Uterus (tissue), 4 donors: ENCODE data around the gene TMEM200B. TPM values are rescaled to one million over a fixed set of nuclear protein-coding genes. Genes with fewer than 3 reads are reported as not detected.

ENCODE experiments used
- DNase-seq, 2 donors: peaks; one replicate each; pipeline ENCODE4 v3.0.0-alpha.2; 2019 to 2020
- H3K27ac ChIP-seq, 2 donors: fragments of 200-600 bp; sonication (generic); 1 replicate in 1 of 2; 2 replicates in 1 of 2; pipeline ENCODE4 v1.5.1; 2016 to 2018
- H3K27me3 ChIP-seq, 2 donors: fragments of 200-600 bp; sonication (generic); one replicate each; pipeline ENCODE4 v1.5.1; 2018 to 2019; ENCODE audit warnings: control low read depth in 1 of 2
- H3K36me3 ChIP-seq, 2 donors: fragments of 200-600 bp; sonication (generic); one replicate each; pipeline ENCODE4 v1.5.1; 2019; ENCODE audit warnings: control low read depth in 1 of 2
- H3K4me1 ChIP-seq, 2 donors: fragments of 200-600 bp; sonication (generic); one replicate each; pipeline ENCODE4 v1.5.1; 2018 to 2019; ENCODE audit warnings: control low read depth in 1 of 2
- H3K4me3 ChIP-seq, 2 donors: fragments of 200-600 bp; sonication (generic); 1 replicate in 1 of 2; 2 replicates in 1 of 2; pipeline ENCODE4 v1.5.1; 2018 to 2019; ENCODE audit warnings: mild to moderate bottlenecking in 1 of 2
- H3K9me3 ChIP-seq, 2 donors: fragments of 200-600 bp; sonication (generic); one replicate each; pipeline ENCODE4 v1.5.1; 2019; ENCODE audit warnings: control low read depth in 1 of 2
- CTCF ChIP-seq, 4 experiments: fragments of 200-600 bp in 2 of 4; fragments of 450-650 bp in 2 of 4; sonication (generic) in 2 of 4; IDR thresholded peaks; one replicate each; pipeline ENCODE4 v1.5.1; 2016 to 2019; ENCODE audit warnings: antibody characterized with exemption in 4 of 4, mild to moderate bottlenecking in 2 of 4, moderate library complexity in 1 of 4
- POLR2A ChIP-seq, 2 donors: fragments of 450-650 bp; IDR thresholded peaks; one replicate each; pipeline ENCODE4 v1.6.1; 2016; ENCODE audit warnings: antibody characterized with exemption in 2 of 2, mild to moderate bottlenecking in 1 of 2, moderate library complexity in 1 of 2
- intact Hi-C: fragments of 100-400 bp; cut with DNase I; formaldehyde crosslinking; loops from one replicate; pipeline ENCODE4 v1.15.1; 2023; ENCODE audit warnings: low total_unique reads
- total RNA-seq, 4 donors: library from RNA; depleted of rRNA in 3 of 4; stranded (reverse); fragments of >200 nt in 3 of 4; gene quantifications; one replicate each; pipeline versions ENCODE4 v1.1.0 to v1.2.4, GENCODE V29; 2014 to 2023
- donor health status: DM: yes; HTN: yes; CAD: no.

The TMEM200B gene
- 10 to 100 TPM; 31.3 to 67.5 (median 41.9) TPM for total RNA-seq

- Histone ChIP-seq H3K27ac (peak within 1 kb of the TSS; percentile 94 to 100), H3K9me3 (no peaks in the 10 kb centered on the region), H3K36me3 (no peaks in the 10 kb centered on the region), H3K27me3 (no peaks in the 10 kb centered on the region), H3K4me1 (peaks cover 0 to 12% of the 10 kb centered on the region in 2 donors), H3K4me3 (peak within 1 kb of the TSS; percentile 73 to 80)
- TF ChIP-seq POLR2A (IDR thresholded peaks at IDR 0.05): no peak
- no peak for TF ChIP-seq CTCF (IDR thresholded peaks at IDR 0.05)
- intact Hi-C loops: loop anchor here (10.0 kb wide), 1 partner anchor 61 kb away; the partner anchor contains the start of gene SRSF4
- peak; percentile 59 to 71 for DNase-seq
Observed at GRCh38 chr1:29123887-29124365, at the start of gene TMEM200B. Gene TMEM200B, minus strand, starts transcription at chr1:29123903. Its CDS starts 2,075 bp downstream, at chr1:29121828.

GRCh38 chr1:29172415-29172939 is 48.8 kb upstream of the TMEM200B start:
- no peaks in the 10 kb centered on the region for H3K27me3 ChIP-seq
- intact Hi-C loops: no loop called here
- H3K4me3 ChIP-seq: no peak overlapping the region
- H3K36me3 ChIP-seq: no peaks in the 10 kb centered on the region
- no peaks in the 10 kb centered on the region for H3K9me3 ChIP-seq
- DNase-seq: no peak
- TF ChIP-seq POLR2A (IDR thresholded peaks at IDR 0.05): no peak
- no peak for TF ChIP-seq CTCF (IDR thresholded peaks at IDR 0.05)
- H3K27ac ChIP-seq: no peak overlapping the region
- H3K4me1 ChIP-seq: peaks cover 13 to 23% of the 10 kb centered on the region in 2 donors

- TF ChIP-seq CTCF (IDR thresholded peaks at IDR 0.05) (no peak), POLR2A (IDR thresholded peaks at IDR 0.05) (no peak)
- Histone ChIP-seq H3K36me3 (no peaks in the 10 kb centered on the region), H3K9me3 (no peaks in the 10 kb centered on the region), H3K27ac (peak overlapping the region in 1 of 2 donors; percentile 4), H3K27me3 (no peaks in the 10 kb centered on the region), H3K4me3 (no peak overlapping the region), H3K4me1 (peaks cover 11 to 20% of the 10 kb centered on the region in 2 donors)
- DNase-seq: no peak
- intact Hi-C loops: no loop called here
Observed at GRCh38 chr1:29171521-29171920, 47.8 kb upstream of the TMEM200B start.

- Histone ChIP-seq H3K36me3 (no peaks in the 10 kb centered on the region), H3K4me3 (no peak overlapping the region), H3K27ac (peak overlapping the region in 1 of 2 donors; percentile 4), H3K4me1 (peaks cover 11 to 20% of the 10 kb centered on the region in 2 donors), H3K9me3 (no peaks in the 10 kb centered on the region), H3K27me3 (no peaks in the 10 kb centered on the region)
- no peak for TF ChIP-seq CTCF (IDR thresholded peaks at IDR 0.05)
- no peak for TF ChIP-seq POLR2A (IDR thresholded peaks at IDR 0.05)
- no peak for DNase-seq
- intact Hi-C loops: no loop called here
Observed at GRCh38 chr1:29171089-29171488, 47.4 kb upstream of the TMEM200B start.

- intact Hi-C loops: no loop called here
- H3K36me3 ChIP-seq: no peaks in the 10 kb centered on the region
- H3K27me3 ChIP-seq: no peaks in the 10 kb centered on the region
- no peak overlapping the region for H3K27ac ChIP-seq
- TF ChIP-seq POLR2A (IDR thresholded peaks at IDR 0.05): no peak
- no peak overlapping the region for H3K4me3 ChIP-seq
- H3K9me3 ChIP-seq: no peaks in the 10 kb centered on the region
- DNase-seq: no peak
- H3K4me1 ChIP-seq: peaks cover 11 to 16% of the 10 kb centered on the region in 2 donors
Observed at GRCh38 chr1:29169976-29170375, 46.3 kb upstream of the TMEM200B start.
